H7 (cell line): ENCODE measurements around the gene LRP1-AS. TPM values are rescaled to one million over a fixed set of nuclear protein-coding genes. Genes with fewer than 3 reads are reported as not detected.

Source experiments
- DNase-seq: peaks from one replicate; pipeline ENCODE4 v3.0.0; 2012
- H3K27me3 ChIP-seq: 2 replicates; pipeline ENCODE4 v1.6.0; 2011; ENCODE audit warnings: mild to moderate bottlenecking, low read length; ENCODE audit not compliant: control insufficient read depth, insufficient read depth
- H3K36me3 ChIP-seq: replicated peaks from 2 replicates; pipeline ENCODE4 v1.5.1; 2011; ENCODE audit warnings: low read length; ENCODE audit not compliant: control insufficient read depth, insufficient read depth
- H3K4me3 ChIP-seq: 2 replicates; pipeline ENCODE4 v1.5.1; 2011; ENCODE audit warnings: low read depth, mild to moderate bottlenecking, control low read depth, low read length, moderate library complexity; ENCODE audit not compliant: insufficient read depth
- total RNA-seq: library from RNA; depleted of rRNA; stranded (reverse); fragments of >200 nt; shearing (Covaris generic); gene quantifications from 2 replicates; pipeline ENCODE4 v1.2.3, GENCODE V29; 2014; rRNA removed

The LRP1-AS gene
- not detected in 2 replicates for total RNA-seq

DNA sequence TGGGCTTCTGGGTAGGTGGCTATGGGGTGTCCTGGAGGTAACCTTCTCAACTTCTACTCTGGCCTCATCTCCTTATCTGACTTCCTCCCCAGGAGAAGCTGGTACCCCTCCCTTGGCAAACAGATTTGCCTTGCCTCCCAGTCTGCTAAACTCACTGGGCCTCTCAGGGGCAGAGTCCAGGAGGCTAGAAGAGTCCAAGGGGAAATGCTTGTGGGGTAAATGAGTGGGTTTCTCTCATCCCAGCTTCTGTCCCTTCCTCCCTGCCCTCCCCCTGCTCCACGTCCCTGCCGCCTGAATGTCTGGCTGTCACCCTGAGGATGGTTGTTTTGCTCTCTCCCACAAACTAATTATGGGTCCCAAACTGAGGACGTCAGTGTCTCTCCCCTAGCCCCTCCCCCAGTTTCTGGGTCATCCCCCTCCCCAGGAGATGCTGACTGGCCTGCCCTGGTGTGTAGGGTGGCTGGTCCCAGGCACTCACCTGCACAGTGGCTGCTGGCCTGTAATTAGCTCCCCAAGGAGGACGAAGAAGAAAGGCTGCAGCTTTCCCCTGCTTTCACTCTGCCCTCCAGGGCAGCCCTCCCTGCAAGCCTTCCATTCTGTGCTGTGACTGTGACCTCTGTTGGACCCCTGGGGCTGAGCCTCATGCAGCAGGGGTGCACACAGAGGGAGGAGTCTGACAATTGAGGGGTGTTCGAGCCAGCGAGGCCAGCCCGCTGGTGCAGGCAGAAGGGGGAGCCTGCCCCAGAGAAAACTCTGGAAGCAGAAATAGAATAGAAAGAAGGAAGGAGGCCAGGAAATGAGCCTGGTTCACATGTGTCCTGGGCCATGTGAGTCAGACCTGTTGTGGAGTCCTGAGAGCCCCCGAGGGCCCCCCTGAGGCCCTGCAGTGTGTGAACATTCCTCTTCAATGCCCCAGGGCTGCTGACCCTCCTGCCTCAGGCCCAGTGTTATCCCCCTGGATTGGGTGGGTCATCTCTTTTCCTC is at the start of gene LRP1-AS:
TSS of gene LRP1-AS (minus strand) at position 659 of the 984 bp plus-strand sequence.
- H3K36me3 ChIP-seq, result peaks cover 41% of the 10 kb centered on the region
- no peak for DNase-seq

DNA sequence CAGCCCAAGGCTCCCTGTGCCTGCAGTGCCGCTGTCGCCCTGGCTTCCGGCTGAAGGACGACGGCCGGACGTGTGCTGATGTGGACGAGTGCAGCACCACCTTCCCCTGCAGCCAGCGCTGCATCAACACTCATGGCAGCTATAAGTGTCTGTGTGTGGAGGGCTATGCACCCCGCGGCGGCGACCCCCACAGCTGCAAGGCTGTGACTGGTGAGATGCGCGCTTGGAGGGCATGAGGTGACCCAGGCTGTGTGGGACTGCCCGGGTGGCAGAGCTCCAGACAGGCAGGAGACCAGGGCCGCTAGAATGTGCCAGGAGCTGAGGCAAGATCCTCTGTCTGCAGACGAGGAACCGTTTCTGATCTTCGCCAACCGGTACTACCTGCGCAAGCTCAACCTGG is 49.5 kb upstream of the LRP1-AS start:
- no peak for DNase-seq
- no peaks in the 10 kb centered on the region for H3K27me3 ChIP-seq
- H3K36me3 ChIP-seq, result peaks cover 75% of the 10 kb centered on the region
- H3K4me3 ChIP-seq, result no peak overlapping the region

More for the DNA sequence above, at the start of gene LRP1-AS:
- H3K27me3 ChIP-seq, result no peaks in the 10 kb centered on the region
- no peak within 1 kb of the TSS for H3K4me3 ChIP-seq

DNA sequence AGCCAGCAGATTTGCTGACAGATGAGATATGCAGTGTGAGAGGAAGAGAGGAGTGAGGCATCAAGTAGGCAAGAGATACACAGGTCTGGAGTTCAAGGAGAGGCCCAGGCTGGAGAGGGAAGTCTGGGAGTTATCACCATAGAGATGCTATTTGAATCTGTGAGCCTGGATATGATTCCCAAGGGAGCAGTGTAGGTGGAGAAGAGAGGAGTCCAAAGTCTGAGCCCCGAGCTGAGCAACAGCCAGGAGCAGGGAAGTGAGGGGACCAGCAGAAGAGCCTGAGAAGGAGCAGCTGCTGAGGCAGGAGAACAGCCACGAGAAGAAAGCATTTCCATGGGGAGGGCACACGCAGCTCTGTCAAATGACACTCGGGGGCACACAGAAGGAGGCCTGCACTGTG is 49.0 kb upstream of the LRP1-AS start:
- H3K36me3 ChIP-seq, result peaks cover 80% of the 10 kb centered on the region
- H3K27me3 ChIP-seq, result no peaks in the 10 kb centered on the region
- no peak for DNase-seq
- no peak overlapping the region for H3K4me3 ChIP-seq

DNA sequence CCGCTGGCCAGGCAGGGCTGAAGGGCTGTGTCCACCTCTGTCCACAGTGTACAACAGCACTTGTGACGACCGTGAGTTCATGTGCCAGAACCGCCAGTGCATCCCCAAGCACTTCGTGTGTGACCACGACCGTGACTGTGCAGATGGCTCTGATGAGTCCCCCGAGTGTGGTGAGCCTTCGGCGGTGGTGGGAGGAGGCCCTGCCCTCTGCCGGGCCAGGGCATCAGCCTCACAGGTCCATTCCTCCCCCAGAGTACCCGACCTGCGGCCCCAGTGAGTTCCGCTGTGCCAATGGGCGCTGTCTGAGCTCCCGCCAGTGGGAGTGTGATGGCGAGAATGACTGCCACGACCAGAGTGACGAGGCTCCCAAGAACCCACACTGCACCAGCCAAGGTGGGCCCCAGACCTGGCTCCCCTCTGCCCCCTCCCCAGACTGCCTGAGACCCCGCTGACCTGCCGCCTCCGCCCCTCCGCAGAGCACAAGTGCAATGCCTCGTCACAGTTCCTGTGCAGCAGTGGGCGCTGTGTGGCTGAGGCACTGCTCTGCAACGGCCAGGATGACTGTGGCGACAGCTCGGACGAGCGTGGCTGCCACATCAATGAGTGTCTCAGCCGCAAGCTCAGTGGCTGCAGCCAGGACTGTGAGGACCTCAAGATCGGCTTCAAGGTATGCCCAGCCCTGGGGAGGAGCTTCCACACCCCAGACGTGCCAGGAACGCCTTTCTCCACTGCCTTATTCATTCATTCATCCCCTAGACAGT is 48.4 kb upstream of the LRP1-AS start:
- no peak for DNase-seq
- Histone ChIP-seq H3K36me3 (peaks cover 80% of the 10 kb centered on the region), H3K4me3 (no peak overlapping the region), H3K27me3 (no peaks in the 10 kb centered on the region)

DNA sequence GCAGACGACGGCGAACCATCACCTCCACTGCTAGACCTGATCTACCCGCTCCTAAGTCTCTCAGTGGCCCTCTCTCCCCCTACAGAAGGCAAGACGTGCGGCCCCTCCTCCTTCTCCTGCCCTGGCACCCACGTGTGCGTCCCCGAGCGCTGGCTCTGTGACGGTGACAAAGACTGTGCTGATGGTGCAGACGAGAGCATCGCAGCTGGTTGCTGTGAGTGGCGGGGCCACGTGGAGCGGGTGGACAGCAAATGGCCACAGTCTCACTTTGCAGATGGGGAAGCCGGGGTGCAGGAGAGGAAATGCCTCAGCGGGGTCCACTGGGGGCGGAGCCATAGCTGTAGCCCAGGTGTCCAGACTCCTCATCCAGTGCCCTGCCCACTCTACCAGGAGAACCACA is 47.8 kb upstream of the LRP1-AS start:
- DNase-seq, result no peak
- Histone ChIP-seq H3K4me3 (no peak overlapping the region), H3K36me3 (peaks cover 82% of the 10 kb centered on the region), H3K27me3 (no peaks in the 10 kb centered on the region)

DNA sequence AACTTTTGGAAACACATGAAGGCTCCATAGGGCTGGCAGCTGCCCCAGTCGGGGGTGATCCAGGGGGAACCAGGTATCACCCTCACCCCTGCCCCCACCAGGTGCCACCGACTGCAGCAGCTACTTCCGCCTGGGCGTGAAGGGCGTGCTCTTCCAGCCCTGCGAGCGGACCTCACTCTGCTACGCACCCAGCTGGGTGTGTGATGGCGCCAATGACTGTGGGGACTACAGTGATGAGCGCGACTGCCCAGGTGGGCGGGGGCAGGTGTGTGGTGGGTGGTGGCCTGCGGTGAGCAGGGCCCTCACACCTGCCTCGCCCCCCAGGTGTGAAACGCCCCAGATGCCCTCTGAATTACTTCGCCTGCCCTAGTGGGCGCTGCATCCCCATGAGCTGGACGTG is 46.8 kb upstream of the LRP1-AS start:
- H3K36me3 ChIP-seq, result peaks cover 80% of the 10 kb centered on the region
- no peak for DNase-seq
- no peaks in the 10 kb centered on the region for H3K27me3 ChIP-seq
- no peak overlapping the region for H3K4me3 ChIP-seq

DNA sequence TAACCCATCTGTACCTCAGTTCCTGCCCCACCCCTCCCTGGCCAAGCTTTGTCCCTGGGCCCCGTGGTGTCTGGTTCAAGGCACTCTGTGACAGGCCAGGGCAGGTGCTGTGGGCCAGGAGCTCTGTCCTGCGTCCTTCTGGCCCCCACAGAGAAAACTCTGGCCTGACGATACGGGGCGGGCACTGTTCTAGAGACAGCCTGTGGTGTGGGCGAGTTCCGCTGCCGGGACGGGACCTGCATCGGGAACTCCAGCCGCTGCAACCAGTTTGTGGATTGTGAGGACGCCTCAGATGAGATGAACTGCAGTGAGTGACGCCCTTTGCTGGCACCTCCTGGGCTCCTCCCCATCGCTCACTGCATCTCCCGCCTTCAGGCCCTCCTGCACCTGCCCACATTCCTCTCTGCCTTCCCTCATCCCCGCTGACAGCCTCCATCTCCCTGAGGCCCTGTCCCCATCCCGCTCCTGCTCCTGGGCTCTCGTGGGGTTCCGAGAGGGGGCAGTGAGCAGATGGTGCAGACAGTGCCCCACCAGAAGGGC is 46.4 kb upstream of the LRP1-AS start:
- DNase-seq, result no peak
- H3K27me3 ChIP-seq, result no peaks in the 10 kb centered on the region
- H3K36me3 ChIP-seq, result peaks cover 80% of the 10 kb centered on the region
- H3K4me3 ChIP-seq, result no peak overlapping the region

DNA sequence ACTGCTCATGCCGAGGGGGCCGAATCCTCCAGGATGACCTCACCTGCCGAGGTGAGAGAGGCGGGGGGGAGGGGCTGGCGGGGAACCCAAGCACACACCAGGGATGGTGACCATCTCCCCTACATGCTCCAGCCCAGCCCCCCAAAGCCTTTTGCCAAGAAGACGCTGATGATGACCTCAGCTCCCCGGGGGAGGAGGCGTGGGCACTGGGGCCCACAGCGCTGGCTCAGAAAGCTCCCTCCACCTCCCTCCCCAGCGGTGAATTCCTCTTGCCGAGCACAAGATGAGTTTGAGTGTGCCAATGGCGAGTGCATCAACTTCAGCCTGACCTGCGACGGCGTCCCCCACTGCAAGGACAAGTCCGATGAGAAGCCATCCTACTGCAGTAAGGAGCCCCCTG is 45.5 kb upstream of the LRP1-AS start:
- Histone ChIP-seq H3K4me3 (no peak overlapping the region), H3K36me3 (peaks cover 77% of the 10 kb centered on the region), H3K27me3 (no peaks in the 10 kb centered on the region)
- no peak for DNase-seq

DNA sequence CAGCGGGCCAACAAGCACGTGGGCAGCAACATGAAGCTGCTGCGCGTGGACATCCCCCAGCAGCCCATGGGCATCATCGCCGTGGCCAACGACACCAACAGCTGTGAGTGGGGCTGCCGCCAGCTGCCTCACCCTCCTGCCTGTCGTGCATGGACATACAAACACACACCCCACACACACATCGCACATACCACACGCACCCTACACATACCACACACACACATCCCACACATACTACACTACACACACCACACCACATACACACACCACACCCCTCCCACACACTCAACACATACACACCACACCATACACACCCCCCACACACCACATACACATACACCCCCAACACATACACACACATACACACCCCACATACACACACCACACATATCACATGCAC is 44.0 kb upstream of the LRP1-AS start:
- no peak for DNase-seq
- no peaks in the 10 kb centered on the region for H3K27me3 ChIP-seq
- no peak overlapping the region for H3K4me3 ChIP-seq
- peaks cover 77% of the 10 kb centered on the region for H3K36me3 ChIP-seq

DNA sequence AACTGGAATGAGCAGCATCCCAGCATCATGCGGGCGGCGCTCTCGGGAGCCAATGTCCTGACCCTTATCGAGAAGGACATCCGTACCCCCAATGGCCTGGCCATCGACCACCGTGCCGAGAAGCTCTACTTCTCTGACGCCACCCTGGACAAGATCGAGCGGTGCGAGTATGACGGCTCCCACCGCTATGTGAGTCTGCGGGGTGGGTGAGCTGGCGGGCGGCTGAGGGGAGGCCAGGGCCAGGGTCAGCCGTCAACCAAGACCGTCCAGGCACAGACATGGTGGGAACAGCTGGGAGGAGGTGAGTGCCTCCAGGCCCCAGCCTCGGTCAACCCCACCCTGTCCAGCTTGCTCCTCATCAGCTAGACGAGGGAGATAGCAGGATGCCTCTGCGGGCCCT is 43.4 kb upstream of the LRP1-AS start:
- Histone ChIP-seq H3K4me3 (no peak overlapping the region), H3K36me3 (peaks cover 77% of the 10 kb centered on the region), H3K27me3 (no peaks in the 10 kb centered on the region)
- DNase-seq, result no peak

DNA sequence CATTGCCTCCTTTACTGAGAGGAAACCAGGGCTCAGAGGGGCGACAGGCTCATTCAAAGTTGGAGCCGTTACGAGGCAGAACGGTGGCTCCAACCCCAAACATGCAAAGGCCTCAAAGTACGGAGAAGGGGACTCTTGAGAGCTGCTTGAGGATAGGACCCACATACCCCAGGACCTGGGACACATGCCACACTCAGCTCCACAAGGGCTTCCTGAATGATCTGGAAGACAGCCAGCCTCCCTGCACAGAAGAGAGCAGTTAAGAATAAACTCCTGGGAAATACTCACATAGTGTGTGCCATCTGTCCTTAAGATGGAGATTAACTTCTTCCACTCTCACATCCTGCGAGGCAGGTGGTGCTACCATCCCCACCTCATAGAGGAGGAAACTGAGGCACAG is 42.6 kb upstream of the LRP1-AS start:
- DNase-seq, result no peak
- Histone ChIP-seq H3K4me3 (no peak overlapping the region), H3K27me3 (no peaks in the 10 kb centered on the region), H3K36me3 (peaks cover 75% of the 10 kb centered on the region)

DNA sequence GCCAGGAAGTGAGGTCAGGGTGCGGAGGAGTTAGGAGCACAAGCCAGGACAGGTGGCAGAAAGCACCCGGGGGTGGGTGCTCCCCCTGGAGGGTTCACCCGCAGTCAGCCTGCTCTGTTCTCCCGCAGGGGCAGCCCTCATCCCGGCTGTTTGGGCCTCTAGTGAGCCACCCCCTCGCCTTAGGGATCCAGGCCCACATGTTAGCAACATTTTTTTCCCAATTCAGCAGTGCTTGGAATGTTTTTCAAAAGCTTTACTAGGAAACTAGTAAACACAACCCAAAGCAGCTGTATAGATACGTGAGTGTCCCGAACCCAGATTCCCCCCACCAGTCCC is 40.6 kb upstream of the LRP1-AS start:
- no peaks in the 10 kb centered on the region for H3K27me3 ChIP-seq
- H3K36me3 ChIP-seq, result peaks cover 79% of the 10 kb centered on the region
- H3K4me3 ChIP-seq, result no peak overlapping the region
- no peak for DNase-seq

DNA sequence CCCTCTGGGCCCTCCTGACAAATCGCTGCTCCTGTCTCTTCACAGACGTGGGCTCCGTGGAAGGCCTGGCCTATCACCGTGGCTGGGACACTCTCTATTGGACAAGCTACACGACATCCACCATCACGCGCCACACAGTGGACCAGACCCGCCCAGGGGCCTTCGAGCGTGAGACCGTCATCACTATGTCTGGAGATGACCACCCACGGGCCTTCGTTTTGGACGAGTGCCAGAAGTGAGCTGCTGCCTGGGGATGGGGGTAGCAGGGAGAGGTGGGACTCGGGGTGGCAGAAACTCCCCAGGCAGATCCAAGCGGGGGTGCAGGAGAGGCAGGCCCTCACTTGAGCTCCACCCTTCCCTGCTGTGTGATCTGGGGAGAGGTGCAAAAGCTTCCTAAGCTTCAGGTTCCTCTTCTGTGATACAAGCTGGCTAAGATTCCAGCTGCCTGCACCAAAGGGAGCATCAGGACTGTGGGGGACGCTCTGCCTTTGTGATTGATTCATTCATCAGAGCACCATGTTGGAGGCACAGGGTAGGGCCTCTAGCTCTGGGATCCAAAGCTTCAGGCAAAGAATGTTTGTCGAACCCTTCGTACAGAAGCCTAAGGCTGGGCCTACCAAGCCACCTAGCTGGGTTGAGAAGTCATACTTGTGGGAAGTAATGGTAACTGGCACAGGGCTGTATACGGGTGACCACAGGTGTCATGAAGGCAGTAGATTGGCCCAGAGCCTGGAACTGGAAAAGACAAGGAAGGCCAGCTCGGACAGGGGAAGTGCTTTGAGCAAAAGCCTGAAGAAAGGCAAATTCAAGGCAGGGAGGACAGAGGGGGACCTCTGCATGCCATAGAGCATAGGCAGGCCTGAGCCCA is 40.0 kb upstream of the LRP1-AS start:
- Histone ChIP-seq H3K4me3 (no peak overlapping the region), H3K27me3 (no peaks in the 10 kb centered on the region), H3K36me3 (peaks cover 77% of the 10 kb centered on the region)
- DNase-seq, result no peak

DNA sequence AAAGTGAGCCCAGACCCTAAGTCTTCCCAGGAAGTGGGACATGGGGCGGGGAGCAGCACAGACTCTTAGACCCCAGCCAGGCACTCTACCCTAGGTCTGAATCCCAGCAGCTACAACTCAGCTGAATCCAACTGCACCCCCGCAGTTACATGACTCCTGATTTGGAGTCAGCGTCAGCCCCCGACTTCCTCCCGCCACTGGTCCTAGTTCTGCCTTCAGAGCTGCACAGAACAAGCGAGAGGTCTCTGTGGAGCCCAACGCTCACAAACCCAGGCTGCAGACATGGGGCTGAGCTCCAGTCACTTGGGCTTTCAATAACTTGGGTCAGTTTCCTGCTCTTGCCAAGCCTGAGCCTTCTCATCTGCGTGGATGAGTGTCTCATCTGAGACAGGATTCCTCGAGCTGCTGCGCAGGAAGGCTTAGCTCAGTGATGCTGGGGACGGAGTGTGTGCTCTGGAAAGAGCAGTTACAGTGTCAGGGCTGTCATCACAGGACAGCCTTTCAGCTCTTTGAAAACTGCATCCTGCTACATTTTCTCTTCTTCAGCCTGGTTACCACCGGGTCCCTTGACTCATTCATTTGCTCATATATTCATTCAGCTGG is 38.6 kb upstream of the LRP1-AS start:
- no peak for DNase-seq
- H3K36me3 ChIP-seq, result peaks cover 73% of the 10 kb centered on the region
- no peak overlapping the region for H3K4me3 ChIP-seq
- no peaks in the 10 kb centered on the region for H3K27me3 ChIP-seq
